Brain pericyte (primary cell): ENCODE results near the gene KCNRG.
"Not testable (repeated sequence)": the region's sequence is repeated elsewhere in the genome, so short reads cannot be mapped to it uniquely, and the experiment has no call there.

Source experiments
- DNase-seq: peaks from one replicate; pipeline ENCODE4 v3.0.0-alpha.2; 2012; ENCODE audit warnings: low read depth, low spot score

KCNRG gene

DNA sequence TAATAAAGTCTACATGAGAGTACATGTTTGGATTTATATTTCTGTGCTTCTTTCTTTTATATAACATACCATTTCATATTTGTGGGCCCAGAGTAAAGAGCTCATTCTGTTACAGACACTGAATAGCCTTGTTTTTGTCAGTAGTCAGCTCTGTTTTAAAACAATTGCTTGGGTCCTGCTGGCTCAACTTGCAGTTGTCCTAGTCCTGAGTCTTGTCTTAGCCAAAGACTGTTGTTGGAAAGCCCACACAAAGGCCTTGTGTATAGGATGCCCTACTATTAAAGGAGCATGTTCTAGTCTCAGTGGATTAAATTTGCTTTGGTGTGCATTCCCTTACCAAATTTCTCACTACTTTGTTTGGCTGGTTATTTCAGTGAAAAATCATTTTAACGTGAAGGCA lies 3.8 kb upstream of the KCNRG start:
- no peak for DNase-seq

DNA sequence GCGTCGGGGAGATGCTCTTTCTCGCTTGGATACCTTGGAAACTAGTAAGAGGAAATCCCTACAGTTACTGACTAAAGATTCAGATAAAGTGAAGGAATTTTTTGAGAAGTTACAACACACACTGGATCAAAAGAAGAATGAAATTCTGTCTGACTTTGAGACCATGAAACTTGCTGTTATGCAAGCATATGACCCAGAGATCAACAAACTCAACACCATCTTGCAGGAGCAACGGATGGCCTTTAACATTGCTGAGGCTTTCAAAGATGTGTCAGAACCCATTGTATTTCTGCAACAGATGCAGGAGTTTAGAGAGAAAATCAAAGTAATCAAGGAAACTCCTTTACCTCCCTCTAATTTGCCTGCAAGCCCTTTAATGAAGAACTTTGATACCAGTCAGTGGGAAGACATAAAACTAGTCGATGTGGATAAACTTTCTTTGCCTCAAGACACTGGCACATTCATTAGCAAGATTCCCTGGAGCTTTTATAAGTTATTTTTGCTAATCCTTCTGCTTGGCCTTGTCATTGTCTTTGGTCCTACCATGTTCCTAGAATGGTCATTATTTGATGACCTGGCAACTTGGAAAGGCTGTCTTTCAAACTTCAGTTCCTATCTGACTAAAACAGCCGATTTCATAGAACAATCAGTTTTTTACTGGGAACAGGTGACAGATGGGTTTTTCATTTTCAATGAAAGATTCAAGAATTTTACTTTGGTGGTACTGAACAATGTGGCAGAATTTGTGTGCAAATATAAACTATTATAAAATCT lies 2.7 kb upstream of the KCNRG start:
- DNase-seq, result no peak

DNA sequence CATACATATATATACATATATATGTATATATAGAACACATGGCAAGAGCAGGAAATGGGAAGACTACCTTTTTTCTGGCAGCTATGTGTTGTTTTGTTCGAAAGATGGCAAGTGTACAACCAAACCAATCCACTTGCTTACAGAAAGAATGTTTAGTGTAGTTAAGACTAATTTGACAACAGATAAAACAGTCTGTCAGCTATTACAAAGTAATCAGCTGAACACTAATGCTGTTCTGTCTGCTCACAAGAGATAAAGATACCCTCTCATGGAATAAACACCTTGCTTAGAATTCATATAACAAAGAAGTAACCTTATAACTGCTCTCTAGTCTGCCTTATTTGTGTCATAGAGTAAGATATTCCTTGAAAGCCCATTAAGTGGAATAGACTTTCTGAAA lies 858 bp upstream of the KCNRG start:
- DNase-seq, result no peak

DNA sequence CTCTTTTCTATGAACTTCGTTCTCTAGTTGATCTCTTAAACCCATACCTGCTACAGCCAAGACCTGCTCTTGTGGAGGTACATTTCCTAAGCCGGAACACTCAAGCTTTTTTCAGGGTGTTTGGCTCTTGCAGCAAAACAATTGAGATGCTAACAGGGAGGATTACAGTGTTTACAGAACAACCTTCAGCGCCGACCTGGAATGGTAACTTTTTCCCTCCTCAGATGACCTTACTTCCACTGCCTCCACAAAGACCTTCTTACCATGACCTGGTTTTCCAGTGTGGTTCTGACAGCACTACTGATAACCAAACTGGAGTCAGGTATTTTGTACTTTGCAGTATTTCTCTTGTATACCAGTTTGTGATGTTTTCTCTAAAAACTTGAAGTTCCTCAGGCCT lies 506 bp downstream of the KCNRG start:
- no peak for DNase-seq

DNA sequence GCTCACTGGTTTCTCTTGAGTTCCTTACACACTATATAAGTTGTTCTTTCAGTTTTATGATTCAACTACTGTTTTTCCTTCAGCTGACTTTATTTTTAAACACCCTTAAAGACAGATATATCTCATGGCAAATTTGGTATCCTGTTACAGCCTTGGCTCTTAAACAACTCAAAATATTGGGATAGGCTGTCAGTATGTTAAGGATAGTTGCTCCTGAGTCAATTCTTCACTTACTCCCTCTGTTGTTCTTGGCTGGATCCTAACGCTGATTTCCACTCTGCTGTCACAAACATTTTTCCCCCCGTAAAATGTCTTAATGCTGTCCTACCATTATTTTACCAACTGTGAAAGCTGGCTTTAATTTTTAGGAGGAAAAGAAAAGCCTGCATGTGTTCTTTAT lies 1.2 kb downstream of the KCNRG start:
- DNase-seq, result peak; percentile 38

DNA sequence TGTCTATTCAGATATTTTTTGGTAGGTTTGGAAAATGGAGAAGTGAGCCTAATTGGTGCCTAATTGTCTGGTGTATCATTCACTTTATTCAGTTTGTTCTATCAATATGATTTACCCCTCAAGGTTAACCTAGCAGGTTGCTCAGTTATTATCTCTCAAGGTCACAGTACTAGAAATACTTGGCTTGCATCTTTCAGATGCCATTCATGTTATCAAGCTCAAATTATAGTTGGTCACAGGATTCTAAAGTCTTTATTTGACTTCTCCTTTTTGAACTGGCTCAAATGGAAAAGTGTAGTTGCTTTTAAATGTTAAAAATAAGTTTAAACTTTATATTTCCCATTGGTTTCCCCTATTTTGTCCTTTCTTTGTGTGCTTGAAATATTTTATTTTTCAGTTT lies 2.6 kb downstream of the KCNRG start:
- DNase-seq, result no peak

DNA sequence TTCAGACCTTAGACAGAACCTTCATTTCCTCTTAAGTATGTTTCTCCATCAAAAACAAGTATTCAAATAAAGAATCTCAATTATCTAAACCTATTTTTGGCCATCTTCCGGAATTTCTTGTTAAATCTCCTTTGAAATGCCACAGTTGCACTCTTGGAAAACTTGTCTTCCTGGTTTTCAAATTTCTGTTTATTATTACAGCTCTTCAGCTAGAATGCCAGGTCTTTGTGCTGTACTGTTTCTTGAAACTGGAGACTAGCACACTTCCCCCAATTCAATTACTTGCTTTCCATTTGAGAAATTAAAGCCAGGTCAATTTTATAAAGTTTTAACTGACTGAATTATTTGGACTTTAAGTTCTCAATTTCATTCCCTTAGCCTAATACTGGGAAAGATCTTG lies 10.2 kb downstream of the KCNRG start:
- DNase-seq, result no peak

DNA sequence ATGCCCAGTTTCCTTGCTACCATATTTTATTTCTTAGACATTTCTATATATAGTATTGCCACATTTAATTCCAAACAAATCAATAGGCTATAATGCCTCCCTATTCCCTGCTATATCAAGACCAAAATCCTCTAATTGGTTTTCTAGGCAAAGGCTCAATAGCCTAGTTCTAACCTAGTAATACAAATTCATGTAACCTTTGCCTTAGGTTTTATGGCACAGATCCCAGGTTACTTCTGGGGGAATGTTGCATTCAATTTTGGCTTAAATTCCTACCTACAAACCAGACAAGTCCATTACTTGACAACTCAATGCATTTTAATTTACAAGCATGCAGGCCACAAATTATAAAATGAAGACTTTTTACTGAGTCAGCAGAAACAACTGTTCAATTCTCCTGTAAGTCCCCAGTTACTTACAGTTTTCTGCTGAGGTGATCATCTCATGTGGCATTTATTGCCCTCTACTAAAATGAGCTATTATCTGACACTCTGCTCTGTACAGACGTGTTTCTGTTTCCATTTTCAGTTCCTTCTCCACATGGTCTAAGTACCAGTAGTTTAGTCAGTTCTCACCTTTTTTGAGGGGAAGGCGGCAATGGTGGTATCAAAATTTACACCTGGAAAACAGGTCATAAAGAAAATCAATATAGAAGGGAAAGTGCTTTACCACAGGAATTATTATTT lies 11.7 kb downstream of the KCNRG start:
- no peak for DNase-seq

DNA sequence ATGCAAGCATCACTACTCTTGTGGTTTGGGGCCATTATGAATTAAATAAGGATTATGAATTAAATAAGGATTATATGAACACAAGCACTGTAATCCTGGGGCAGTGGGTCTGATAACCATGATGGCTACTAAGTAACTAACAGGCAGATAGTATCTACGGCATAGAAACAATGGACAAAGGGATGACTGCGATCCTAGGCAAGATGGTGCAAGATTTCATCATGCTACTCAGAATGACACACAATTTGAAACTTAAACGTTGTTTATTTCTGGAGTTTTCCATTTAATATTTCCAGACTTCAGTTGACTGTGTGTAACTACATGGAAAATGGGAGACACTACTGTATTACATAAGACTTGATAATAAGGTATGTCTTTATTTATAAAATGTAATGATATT lies 15.1 kb downstream of the KCNRG start:
- DNase-seq, result no peak

DNA sequence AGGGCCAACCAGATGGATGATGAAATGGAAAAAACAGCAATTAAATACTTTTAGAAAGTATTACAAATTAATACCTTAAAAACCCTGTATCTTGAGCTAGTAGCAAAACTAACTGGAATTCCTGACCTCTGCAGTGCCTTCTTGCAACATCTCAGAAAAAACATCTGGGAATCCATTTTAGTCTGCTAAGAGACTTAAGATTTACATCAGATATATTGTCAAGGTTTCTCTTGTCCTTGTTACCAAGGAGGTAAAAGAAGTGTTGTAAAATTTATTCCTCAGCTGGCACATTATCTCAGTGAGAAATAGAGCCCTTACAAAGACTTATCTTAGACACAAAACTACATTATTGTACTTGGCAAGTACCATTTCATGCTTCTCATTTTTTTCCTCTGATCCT lies 18.5 kb downstream of the KCNRG start:
- no peak for DNase-seq

DNA sequence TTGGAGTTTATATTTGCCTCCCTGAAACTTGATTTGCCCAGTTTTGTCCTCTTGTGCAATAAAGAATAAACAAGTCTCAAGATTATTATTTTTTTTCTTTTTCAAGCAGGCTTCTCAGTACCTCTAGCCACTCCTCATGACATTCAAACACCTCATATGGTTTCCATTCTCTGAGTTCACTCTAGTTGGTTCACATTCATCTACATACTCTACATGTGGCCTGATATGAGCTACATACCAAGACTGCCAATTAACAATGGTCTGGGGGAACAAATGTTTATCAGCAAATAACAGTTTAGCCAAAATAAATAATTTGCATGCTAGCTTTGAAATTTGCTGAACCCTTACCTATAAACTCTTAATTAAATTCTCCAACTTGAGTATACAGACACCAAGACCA lies 22.5 kb downstream of the KCNRG start:
- no peak for DNase-seq

DNA sequence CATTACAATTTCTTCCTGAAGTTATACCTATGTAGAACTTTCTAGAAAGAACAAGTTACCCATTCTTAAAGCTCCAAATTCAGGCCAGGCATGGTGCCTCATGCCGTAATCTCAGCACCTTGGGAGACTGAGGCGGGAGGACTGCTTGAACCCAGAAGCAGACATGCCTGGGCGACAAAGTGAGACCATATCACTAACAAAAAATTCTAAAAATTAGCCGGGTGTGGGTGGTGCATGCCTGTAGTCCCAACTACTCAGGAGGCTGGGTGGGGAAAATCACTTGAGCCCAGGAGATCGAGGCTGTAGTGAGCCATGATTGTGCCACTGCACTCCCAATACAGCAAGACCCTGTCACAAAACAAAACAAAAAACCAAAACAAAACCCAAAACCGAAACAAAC lies 23.0 kb downstream of the KCNRG start:
- no peak for DNase-seq

DNA sequence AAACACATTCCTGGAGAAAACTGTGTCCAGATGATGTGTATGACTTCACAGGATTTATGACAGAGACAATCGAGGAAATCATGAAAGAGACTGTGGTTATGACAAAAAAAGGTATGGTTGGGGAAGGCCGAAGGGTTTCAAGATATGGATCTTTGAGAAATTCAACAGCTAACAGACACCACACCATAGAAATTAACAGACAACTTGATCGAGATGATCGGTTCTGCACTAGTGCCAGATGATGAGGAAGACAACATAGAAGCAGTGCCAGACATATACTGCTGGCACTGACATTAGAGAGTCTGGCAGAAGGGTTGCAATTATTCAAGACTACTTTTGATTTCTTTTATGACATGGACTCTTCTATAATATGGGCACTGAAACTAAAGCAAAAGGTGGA lies 37.2 kb downstream of the KCNRG start:
- DNase-seq, result no peak

DNA sequence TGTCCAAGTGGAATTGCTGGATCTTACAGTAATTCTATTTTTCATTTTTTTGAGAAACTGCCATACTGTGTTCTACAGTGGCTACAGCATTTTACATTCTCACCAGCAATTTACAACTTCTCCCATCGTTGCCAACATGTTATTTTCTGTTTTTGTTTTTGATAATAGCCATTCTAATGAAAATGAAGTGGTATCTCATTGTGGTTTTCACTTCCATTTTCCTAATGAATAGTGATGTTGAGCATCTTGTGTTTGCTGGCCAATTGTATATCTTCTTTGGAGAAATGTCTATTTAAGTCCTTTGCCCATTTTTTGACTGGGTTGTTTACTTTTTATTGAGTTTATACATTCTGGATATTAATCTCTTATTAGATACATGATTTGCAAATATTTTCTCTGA lies 38.6 kb downstream of the KCNRG start:
- DNase-seq, result no peak

DNA sequence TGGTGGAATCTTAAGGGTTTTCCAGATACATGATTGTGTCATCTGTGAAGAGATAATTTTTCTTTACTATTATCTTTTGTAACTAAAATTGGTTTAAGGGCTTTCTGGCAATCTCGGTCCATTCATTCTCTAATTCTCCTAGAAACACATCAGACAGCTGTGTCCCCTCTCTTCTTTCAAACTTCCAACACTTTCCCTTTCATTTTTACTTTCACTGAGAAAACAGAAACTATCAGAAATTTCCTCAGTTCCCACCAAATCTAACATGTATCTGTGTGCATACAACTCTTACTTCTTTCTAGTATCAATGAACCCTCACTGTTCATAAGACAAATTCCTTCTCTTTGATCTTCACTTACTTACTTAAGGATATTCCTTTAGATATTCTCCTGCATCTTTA lies 40.2 kb downstream of the KCNRG start:
- no peak for DNase-seq

DNA sequence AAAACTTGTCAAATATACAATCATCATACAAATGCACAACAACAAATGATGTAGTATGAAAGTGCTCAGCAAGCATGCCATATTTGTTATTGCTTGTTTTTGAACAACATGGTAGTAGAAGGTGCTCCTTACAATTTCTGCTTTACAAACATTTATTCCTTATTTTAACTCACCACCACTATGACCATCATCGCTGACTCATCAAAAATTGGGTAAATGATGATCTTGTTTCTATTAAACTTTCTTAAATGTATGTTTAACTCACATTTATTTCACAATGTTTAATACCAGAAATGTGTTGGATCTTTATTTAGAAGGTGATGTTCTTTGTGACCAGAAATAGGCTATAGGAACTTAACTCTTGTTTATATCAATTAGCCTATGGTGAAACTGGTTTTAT lies 45.5 kb downstream of the KCNRG start:
- no peak for DNase-seq

DNA sequence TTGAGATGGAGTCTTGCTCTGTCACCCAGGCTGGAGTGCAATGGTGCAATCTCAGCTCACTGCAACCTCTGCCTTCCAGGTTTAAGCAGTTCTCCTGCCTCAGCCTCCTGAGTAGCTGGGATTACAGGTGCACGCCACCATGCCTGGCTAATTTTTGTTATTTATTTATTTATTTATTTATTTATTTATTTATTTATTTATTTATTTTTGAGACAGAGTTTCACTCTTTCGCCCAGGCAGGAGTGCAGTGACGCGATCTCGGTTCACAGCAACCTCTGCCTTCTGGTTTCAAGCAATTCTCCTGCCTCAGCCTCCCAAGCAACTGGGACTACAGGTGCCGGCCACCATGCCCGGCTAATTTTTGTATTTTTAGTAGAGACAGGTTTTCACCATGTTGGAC lies 47.1 kb downstream of the KCNRG start:
- not testable (repeated sequence) for DNase-seq

DNA sequence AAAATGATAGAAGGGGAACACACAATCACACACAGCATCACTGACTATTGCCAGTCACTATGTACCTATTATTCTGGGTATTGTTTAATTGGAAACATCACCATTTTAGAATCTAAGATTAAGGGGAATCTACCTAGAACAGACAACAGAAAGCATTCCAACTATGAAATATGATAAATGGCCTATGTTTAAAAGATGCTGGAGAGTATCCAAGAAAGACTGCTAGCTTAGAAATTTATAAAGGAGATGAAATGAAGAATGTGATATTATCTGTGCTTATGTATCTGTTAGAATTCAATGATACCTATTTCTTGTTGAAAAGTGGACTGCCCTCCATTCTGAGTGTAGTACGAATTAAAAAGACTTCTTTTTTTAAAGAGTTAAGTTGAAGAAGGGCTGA lies 50.5 kb downstream of the KCNRG start:
- no peak for DNase-seq

DNA sequence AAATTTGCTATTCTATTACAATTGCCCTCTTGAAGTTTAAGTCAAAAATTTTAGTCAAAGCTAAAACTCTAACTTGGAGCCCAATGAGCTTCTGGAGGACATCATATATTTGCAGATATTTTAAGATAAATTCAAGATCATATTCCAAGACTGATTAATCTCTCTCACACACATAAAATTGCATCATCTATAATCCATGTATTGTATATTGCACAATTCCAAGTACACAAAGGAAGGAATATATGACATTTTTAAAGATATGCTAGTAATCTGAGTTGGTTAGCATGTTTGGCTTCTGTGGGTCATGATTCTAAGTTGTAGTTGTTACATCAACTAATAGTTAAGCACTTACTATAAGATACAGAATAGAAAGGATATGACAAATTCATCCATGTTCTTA lies 53.3 kb downstream of the KCNRG start:
- DNase-seq, result no peak

DNA sequence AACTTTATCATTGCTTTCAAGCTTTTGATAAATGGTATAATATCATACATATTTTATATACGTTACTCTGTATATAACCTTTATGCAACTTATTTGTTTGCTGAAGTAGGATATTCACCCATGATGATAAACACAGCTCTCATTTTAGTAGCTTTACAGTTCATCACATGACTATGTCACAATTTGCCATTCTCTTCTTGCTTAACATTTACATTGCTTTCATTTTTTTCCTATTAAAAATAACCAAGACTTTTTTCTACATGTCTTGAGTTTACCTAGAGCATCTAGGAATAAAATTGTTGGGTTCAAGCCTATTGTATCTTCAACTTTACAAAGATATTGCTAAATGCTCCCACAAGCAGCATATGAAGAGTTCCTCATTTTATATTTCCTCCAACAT lies 54.0 kb downstream of the KCNRG start:
- no peak for DNase-seq

DNA sequence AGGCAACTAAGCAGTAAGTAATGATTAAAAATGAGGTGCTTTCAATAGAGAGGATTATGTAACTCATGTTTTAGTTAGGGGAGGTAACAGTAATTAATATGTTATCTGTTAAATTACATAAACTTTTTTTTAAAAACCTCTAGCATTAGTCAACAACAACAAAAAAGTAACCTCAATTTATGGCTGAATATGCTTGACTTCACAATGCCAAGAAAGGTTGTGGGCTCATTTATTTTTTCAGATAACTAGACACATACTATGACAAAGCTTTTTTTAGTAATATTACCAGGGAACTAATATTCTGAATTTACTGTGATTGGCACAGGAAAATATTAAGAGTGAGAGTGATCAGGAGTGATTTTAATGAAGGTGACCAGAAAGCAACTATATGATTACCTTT lies 54.9 kb downstream of the KCNRG start:
- DNase-seq, result no peak
